HG02571 (cell line): Measurements from ENCODE around the gene TYW1.
"Not testable (repeated sequence)": the region's sequence is repeated elsewhere in the genome, so short reads cannot be mapped to it uniquely, and the experiment has no call there.

ENCODE experiments used
- ATAC-seq: cut with Tn5 transposase; IDR thresholded peaks from one replicate; pipeline ENCODE4 v1.9.1; 2021; ENCODE audit warnings: mild to moderate bottlenecking, moderate library complexity; ENCODE audit not compliant: unreplicated experiment

Gene TYW1

GRCh38 chr7:67128257-67128656 is 131.6 kb downstream of the TYW1 start:
- ATAC-seq: not testable (repeated sequence)

- not testable (repeated sequence) for ATAC-seq
Measured at GRCh38 chr7:67130766-67131165, 134.1 kb downstream of the TYW1 start.

- ATAC-seq: not testable (repeated sequence)
Measured at GRCh38 chr7:67134912-67135311, 138.3 kb downstream of the TYW1 start.

DNA sequence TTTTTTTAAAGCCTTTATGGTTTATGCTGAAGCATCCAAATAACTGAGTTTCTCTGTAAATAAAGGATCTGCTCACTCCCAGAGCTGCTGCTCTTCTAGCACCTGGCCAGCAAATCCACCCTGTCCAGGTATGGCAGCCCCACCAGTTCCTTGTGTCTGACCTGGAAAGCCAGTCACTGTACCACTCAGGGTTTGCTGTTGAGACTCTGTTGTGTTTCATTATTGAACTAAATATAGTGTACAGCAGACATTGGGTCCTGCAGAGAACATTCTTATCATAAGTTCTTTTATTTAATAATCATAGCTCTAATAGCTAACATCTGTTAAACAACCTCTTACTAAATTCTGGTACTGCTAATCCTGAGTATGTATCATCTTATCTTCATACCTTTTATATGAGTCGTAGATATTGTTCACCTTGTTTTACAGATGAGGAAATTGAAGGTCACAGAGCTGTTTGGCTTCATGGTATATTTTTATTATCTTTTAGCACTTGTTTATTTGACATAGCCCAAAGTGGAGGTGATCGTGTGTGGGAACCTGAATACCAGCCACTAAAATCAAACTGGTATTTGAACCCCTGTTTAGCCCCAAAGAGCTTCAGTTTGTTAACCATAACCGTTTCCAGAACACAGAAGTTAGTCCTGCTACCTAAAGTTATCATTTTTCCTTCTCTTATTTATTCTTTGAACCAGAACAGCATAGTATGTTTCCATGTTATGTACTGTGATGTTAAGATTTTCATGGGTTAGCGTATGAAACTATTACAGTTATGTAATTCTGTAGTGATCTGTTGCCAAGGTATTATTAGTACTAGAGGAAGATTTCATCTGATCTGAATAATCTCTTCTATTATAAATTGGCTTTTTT is 139.2 kb downstream of the TYW1 start:
- ATAC-seq: not testable (repeated sequence)

- ATAC-seq: not testable (repeated sequence)
Measured at GRCh38 chr7:67137489-67137888, 140.9 kb downstream of the TYW1 start.

GRCh38 chr7:67139876-67140275 is 143.2 kb downstream of the TYW1 start:
- not testable (repeated sequence) for ATAC-seq

DNA sequence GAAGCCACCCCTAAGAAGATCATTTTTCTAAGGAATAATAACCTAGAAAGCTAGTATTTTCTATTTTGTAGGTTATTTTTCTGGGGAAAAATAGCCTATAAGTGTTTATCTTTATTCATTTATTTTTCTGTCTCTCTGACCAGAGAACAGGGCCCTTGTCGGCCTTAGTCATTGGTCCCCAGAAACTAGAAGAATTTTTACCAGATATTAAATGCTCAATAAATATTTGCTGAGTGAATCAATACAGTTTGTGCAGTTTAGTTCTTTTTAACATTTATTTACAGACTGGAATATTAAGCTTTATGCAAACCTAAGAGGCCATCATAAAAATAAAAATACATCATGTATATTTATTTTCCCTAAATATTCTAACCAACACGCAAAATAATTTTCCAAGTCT is 144.4 kb downstream of the TYW1 start:
- not testable (repeated sequence) for ATAC-seq

DNA sequence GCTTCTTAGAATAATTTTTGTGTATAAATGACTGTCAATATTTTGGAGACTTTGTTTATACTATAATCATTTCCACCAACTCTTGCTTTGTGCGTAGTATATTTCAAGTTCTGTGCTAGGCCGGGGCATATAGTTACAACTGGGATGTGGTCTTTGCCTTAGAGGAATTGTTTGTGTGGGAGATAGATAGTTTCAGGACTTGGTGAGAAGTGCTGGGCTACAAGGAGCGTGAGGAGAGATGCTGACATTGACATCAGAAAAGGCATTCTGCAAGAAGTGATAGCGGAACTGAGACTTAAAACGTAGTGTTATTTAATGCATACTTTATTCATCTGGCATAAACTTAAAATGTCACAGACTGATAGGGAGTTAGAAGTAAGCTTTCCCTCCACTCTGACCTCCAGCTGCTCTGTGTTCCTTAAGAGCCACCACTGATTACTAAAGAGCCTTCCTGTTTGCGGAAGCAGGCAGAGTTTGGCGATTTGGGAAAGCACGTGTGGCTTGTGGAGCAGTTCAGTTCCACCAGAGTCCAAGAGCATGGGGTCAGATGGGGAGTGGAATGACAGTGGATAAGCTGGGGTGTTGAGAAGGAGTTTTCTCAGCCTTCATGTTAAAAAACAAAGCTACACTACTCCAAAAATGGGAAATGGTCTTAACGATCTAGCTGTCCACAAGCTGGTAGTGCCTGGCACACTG is 146.6 kb downstream of the TYW1 start:
- ATAC-seq: not testable (repeated sequence)

DNA sequence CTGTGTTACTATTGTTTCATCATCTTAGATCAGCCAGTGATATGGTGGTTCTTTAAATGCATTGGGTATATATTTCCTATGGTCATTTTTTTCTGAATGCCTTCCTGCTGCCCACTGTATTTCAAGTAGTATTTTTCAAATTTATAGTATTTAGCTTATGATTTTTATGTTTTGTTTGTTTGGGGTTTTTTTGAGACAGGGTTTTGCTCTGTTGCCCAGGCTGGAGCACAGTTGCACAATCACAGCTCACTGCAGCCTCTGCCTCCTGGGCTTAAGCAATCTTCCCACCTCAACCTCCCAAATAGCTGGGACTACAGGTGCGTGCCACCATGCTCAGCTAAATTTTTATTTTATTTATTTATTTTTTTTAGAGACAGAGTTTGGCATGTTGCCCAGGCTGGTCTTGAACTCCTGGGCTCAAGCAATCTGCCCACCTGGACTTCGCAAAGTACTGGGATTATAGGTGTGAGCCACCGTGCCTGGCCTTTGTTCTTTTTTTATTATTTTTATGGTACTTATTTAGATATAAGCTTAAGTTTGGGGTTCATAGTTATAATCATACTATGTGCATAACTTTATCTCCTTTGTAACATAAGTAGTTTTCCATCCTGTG is 149.1 kb downstream of the TYW1 start:
- ATAC-seq: not testable (repeated sequence)

- not testable (repeated sequence) for ATAC-seq
Measured at GRCh38 chr7:67149131-67149530, 152.5 kb downstream of the TYW1 start.

DNA sequence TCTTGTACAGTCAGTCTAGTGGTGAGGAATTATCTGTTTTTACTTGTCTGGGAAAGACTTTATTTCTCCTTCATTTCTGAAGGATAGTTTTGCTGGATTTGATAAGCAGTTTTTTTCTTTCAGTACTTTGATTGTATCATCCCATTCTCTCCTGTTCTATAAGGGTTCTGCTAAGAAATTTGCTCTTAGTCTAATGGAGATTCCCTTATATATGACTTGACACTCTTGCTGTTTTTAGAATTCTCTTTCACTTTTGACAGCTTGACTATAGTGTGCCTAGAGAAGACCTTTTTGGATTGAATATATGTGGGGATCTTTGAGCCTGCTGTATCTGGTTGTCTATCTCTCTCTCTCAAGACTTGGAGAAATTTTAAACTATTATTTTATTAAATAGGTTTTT is 157.7 kb downstream of the TYW1 start:
- ATAC-seq: not testable (repeated sequence)

DNA sequence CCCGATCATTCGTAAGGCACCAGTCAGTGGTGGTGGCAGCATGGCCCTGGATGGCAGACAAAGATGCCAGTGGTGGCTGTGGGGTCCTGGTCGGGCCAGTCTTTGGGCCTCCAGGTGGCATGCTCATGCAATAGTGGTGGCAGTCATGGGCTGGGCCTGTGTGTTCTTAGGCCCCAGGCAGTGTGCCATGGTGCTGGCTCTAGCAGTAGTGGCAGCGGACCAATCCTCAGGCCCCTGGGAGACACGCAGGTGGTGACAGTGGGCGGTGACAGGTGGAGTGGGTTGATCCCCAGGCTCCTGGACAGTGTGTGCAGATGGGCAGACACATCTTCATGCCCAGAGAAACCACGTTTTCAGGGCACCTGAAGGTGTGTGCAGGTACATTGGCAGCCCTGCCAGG is 159.4 kb downstream of the TYW1 start:
- ATAC-seq: not testable (repeated sequence)

DNA sequence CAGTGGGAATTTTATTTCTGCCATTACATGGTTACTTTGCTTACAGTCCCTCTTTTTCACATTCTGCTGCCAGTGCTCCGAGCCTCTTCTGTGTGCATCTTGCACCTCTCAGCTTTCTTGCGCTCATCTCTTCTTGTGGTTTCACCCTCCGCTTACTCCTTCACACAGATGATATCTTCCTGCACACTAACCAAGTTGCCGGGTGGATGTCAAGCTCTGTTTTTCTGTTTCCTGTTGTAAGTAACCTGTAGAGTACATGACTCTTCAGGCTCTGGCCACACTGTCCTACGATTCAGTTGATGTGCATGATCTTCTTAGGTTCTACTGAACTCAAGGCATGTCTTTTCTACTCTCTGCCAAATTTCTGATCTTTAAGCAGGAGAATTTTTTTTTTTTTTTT is 166.7 kb downstream of the TYW1 start:
- ATAC-seq: not testable (repeated sequence)

GRCh38 chr7:67171151-67171550 is 174.5 kb downstream of the TYW1 start:
- ATAC-seq: peak; percentile 72

DNA sequence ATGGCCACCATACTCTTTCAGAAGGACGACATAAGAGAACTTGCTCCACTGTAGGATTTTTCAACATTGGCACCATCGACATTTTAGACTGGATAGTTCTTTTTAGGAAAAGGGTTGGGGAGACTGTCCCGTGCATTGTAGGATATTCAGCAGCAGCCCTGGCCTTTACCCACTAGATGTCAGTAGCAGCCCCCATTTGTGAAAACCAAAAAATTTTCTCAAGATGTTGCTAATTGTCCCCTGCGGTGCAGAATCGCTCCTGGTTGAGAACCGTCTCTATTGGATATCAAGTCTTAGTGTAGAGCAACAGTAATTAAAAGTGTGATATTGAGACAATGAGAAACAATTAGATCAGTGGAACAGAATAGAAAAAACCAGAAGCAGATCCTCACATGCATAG is 180.1 kb downstream of the TYW1 start:
- ATAC-seq: not testable (repeated sequence)

GRCh38 chr7:67178915-67179688 is 182.5 kb downstream of the TYW1 start:
- ATAC-seq: not testable (repeated sequence)

GRCh38 chr7:67182956-67183750 is 186.5 kb downstream of the TYW1 start:
- ATAC-seq: not testable (repeated sequence)

DNA sequence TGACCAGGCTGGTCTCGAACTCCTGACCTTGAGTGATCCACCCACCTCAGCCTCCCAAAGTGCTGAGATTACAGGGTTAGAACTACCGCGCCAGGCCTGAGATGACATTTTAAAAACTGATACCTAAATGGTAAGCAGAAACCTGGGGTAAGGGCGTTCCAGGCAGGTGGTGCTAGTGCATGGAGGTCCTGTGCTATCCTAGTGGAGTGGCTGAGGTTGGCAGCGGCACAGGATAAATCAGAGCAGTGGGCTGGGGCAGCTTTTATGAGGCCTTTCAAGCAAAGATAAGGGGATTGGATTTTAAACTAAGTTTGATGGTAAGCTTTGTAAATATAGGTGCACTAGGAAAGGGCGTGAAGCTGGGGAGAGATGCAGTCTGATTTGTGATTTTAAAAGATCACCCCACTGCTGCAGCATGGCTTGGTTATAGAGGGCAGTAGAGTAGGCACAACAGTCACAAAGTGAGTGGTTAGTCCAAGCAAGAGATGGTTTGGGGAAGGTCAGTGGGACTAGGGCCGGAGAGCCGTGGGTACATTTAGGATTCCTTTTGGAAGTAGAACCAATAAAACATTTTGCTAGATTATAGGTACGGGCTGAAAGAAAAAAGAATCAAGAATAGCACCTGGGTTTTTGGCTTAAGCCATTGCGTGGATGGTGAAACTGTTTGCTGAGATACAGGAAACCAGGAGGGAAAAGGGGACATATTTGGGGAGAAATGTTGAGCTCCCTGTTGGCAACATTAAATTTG is 188.5 kb downstream of the TYW1 start:
- ATAC-seq: not testable (repeated sequence)

DNA sequence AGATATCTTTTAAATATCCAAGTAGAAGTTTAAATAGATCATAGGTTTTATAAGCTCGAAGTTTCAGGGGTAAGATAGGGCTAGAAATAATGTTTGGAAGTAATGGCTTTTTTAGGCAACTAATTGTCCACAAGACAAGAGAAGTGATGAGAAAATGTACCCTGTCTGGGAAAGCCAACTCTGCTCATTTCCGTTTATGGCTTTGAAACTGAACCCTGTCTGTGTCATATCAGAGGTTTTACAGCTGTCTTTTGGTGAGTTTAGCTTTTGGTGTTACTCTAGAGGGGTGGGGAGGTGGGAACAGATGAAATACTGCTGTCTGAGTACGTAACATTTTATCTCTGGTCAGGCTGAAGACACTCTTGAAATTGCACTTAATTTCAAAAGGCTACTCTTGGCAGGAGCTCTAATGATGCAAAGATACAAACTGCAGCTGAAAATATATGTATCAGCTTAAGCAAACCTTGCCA is 189.1 kb downstream of the TYW1 start:
- peak; percentile 88 for ATAC-seq
